ENCODE results near the gene POMP. TPM values are rescaled to one million over a fixed set of nuclear protein-coding genes. Genes with fewer than 3 reads are reported as not detected.

Gene POMP
- total RNA-seq, 1 donor from 2014 or later: 108 TPM

DNA sequence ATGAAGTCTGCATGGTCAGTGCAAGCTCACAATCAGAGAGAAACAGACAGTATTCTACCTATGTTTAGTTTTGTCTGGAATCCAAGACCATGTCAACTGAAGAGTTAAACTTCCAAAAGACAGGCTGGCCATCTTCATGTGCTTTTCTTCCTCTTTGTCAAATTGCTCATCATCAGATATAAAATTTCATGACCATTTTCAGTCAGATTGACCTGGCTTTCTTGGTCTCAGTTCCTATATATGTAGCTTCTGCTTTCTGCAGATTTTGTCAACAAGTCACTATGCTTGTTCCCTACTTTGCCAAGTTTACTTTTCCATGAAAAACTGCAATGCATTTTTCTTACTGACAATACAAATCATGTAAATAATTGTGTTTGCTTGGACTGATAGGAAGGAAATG, 46.0 kb downstream of the POMP start:
- Mint-ChIP-seq H3K27ac (ENCODE audit: unreplicated experiment) (no peak overlapping the region), H3K4me1 (ENCODE audit: unreplicated experiment) (peaks cover 12% of the 10 kb centered on the region), H3K4me3 (ENCODE audit: unreplicated experiment) (no peak overlapping the region), H3K27me3 (ENCODE audit: unreplicated experiment) (no peaks in the 10 kb centered on the region), H3K36me3 (ENCODE audit: low read depth, unreplicated experiment) (peaks cover 3% of the 10 kb centered on the region), H3K9me3 (ENCODE audit: unreplicated experiment) (no peaks in the 10 kb centered on the region)
- TF ChIP-seq, protein P1, sequence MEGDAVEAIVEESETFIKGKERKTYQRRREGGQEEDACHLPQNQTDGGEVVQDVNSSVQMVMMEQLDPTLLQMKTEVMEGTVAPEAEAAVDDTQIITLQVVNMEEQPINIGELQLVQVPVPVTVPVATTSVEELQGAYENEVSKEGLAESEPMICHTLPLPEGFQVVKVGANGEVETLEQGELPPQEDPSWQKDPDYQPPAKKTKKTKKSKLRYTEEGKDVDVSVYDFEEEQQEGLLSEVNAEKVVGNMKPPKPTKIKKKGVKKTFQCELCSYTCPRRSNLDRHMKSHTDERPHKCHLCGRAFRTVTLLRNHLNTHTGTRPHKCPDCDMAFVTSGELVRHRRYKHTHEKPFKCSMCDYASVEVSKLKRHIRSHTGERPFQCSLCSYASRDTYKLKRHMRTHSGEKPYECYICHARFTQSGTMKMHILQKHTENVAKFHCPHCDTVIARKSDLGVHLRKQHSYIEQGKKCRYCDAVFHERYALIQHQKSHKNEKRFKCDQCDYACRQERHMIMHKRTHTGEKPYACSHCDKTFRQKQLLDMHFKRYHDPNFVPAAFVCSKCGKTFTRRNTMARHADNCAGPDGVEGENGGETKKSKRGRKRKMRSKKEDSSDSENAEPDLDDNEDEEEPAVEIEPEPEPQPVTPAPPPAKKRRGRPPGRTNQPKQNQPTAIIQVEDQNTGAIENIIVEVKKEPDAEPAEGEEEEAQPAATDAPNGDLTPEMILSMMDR (IDR thresholded peaks at IDR 0.05; ENCODE audit: unreplicated experiment): no peak
- DNase-seq (ENCODE audit: low spot score): no peak

DNA sequence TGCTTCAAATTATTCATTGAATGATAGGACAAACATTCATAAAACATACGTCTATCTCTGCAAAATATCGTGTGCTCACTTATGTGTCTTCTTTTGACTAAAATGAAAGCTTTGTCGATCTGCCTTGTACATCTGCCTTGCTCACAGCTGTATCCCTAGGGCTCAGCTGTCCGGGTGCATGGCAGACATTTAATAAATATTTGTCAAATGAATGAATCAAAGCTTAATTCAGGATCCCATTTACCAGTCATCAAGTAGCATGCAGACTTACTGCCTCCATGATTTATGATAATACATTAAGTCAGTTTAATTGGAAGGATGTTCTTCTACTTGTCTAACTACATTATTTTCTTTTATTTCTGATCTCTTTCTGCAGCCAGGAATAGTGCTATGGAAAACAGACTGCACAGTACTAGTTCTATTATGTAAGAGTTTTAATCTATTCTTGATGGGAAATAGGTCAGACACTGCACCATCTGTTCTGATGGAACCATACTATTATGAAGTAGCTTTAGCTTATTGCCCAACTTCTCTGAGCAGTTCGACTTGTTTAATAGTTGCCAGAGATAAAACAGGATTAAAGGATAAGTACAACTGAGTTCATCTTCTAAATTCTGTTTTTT, 46.6 kb downstream of the POMP start:
- Mint-ChIP-seq H3K4me3 (ENCODE audit: unreplicated experiment) (no peak overlapping the region), H3K36me3 (ENCODE audit: low read depth, unreplicated experiment) (peaks cover 3% of the 10 kb centered on the region), H3K27me3 (ENCODE audit: unreplicated experiment) (no peaks in the 10 kb centered on the region), H3K4me1 (ENCODE audit: unreplicated experiment) (peaks cover 12% of the 10 kb centered on the region), H3K9me3 (ENCODE audit: unreplicated experiment) (no peaks in the 10 kb centered on the region), H3K27ac (ENCODE audit: unreplicated experiment) (no peak overlapping the region)
- DNase-seq (ENCODE audit: low spot score): no peak
- TF ChIP-seq, protein P1 (IDR thresholded peaks at IDR 0.05; ENCODE audit: unreplicated experiment): no peak

DNA sequence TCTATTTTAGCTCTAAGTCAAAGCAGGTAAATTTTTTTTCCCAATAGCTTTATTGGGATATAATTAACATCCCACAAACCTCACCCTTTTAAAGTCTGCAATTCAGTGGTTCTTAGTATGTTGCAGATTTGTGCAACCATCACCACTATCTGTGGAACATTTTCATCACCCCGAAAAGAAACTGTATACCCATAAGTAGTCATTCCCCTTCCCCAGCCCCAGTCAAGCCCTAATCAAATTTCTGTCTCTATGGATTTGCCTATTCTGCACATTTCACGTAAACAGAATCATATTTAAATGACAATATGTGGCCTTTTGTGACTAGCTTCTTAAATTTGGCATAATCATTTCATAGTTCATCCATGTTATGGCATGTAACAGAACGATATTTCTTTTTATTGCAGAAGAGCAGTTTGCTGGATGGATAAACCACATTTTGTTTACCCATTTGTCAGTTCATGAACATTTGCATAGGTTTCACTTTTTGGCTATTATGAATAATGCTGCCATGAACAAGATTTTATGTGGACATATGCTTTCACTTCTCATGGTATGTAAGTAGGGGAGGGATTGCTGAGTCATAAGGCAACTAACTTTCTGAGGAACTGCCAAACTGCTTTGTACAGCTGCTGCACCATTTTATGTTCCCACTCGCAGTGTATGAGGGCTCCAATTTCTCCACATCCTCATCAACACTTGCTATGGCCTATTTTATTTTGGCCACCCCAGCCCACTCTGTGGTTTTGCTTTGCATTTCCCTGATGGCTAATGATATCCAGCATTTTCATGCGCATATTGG, 48.9 kb downstream of the POMP start:
- no peak overlapping the region for H3K4me3 Mint-ChIP-seq (ENCODE audit: unreplicated experiment)
- no peaks in the 10 kb centered on the region for H3K27me3 Mint-ChIP-seq (ENCODE audit: unreplicated experiment)
- no peak for DNase-seq (ENCODE audit: low spot score)
- H3K9me3 Mint-ChIP-seq (ENCODE audit: unreplicated experiment): no peaks in the 10 kb centered on the region
- H3K4me1 Mint-ChIP-seq (ENCODE audit: unreplicated experiment): peaks cover 12% of the 10 kb centered on the region
- H3K36me3 Mint-ChIP-seq (ENCODE audit: low read depth, unreplicated experiment): peaks cover 3% of the 10 kb centered on the region
- H3K27ac Mint-ChIP-seq (ENCODE audit: unreplicated experiment): no peak overlapping the region
- TF ChIP-seq, protein P1 (IDR thresholded peaks at IDR 0.05; ENCODE audit: unreplicated experiment): no peak

DNA sequence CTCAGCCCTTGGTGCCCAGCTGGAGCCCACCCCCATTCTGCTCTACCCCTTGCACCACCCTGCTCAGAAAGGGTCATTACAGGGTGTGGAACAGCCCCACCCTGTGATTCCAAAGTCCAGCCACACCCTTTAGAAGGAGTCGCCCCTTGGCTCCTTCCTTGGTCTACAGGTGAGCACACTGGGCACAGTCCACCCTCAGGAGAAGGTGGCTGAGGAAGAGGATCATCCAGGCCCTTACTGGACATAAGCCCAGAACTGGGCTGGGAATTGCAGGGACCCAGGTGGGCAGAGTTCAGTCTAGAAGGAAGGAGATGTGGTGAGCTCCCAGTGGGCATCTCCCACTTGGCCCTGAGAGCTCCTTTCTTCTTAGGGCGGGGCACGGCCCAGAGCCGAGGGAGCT, 51.2 kb downstream of the POMP start:
- Mint-ChIP-seq H3K36me3 (ENCODE audit: low read depth, unreplicated experiment) (no peaks in the 10 kb centered on the region), H3K4me1 (ENCODE audit: unreplicated experiment) (no peaks in the 10 kb centered on the region), H3K4me3 (ENCODE audit: unreplicated experiment) (no peak overlapping the region), H3K27me3 (ENCODE audit: unreplicated experiment) (peaks cover 2% of the 10 kb centered on the region), H3K27ac (ENCODE audit: unreplicated experiment) (no peak overlapping the region), H3K9me3 (ENCODE audit: unreplicated experiment) (no peaks in the 10 kb centered on the region)
- TF ChIP-seq, protein P1 (IDR thresholded peaks at IDR 0.05; ENCODE audit: unreplicated experiment): no peak
- no peak for DNase-seq (ENCODE audit: low spot score)

DNA sequence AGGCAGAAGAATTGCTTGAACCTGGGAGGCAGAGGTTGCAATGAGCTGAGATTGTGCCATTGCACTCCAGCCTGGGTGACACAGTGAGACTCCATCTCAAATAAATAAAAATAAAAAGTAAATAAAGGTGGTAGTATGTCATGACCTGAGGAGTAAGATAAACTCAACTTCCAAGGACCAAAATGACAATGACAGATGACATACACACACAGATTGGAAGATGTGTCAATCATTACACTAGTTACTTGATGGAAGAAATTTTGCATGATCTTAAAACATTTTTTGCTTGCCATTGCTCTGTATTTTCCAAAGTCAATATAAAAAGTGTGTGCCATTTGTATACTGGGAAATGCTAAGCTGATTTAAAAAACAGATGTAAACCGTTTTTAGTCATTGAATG, 55.7 kb downstream of the POMP start:
- H3K4me3 Mint-ChIP-seq (ENCODE audit: unreplicated experiment): no peak overlapping the region
- no peaks in the 10 kb centered on the region for H3K36me3 Mint-ChIP-seq (ENCODE audit: low read depth, unreplicated experiment)
- TF ChIP-seq, protein P1 (IDR thresholded peaks at IDR 0.05; ENCODE audit: unreplicated experiment): no peak
- DNase-seq (ENCODE audit: low spot score): no peak
- no peak overlapping the region for H3K27ac Mint-ChIP-seq (ENCODE audit: unreplicated experiment)
- peaks cover 4% of the 10 kb centered on the region for H3K27me3 Mint-ChIP-seq (ENCODE audit: unreplicated experiment)
- H3K9me3 Mint-ChIP-seq (ENCODE audit: unreplicated experiment): no peaks in the 10 kb centered on the region
- peaks cover 24% of the 10 kb centered on the region for H3K4me1 Mint-ChIP-seq (ENCODE audit: unreplicated experiment)
